C4-2B (cell line): ENCODE results near the gene TSPAN2.

Experiments
- H3K27ac ChIP-seq: fragments of 450-650 bp; 2 replicates; pipeline ENCODE4 v1.5.1; 2017
- CTCF ChIP-seq: fragments of 450-650 bp; conservative IDR thresholded peaks from 2 replicates; pipeline ENCODE4 v1.5.1; 2017; ENCODE audit warnings: mild to moderate bottlenecking
- ZFX ChIP-seq: fragments of 450-650 bp; IDR thresholded peaks from 2 replicates; pipeline ENCODE4 v1.6.1; 2017

Gene TSPAN2

GRCh38 chr1:115134850-115135480, 45.7 kb upstream of the TSPAN2 start:
- no peak for TF ChIP-seq ZFX
- no peak for TF ChIP-seq CTCF
- H3K27ac ChIP-seq, result no peak overlapping the region

GRCh38 chr1:115134231-115134630, 44.9 kb upstream of the TSPAN2 start:
- TF ChIP-seq CTCF (no peak), ZFX (no peak)

GRCh38 chr1:115133440-115133839, 44.1 kb upstream of the TSPAN2 start:
- no peak overlapping the region for H3K27ac ChIP-seq
- TF ChIP-seq CTCF (no peak), ZFX (no peak)

More at GRCh38 chr1:115134231-115134630, 44.9 kb upstream of the TSPAN2 start:
- H3K27ac ChIP-seq, result no peak overlapping the region

GRCh38 chr1:115130786-115131185, 41.5 kb upstream of the TSPAN2 start:
- TF ChIP-seq CTCF (no peak), ZFX (no peak)
- H3K27ac ChIP-seq, result no peak overlapping the region

- TF ChIP-seq ZFX (no peak), CTCF (no peak)
- H3K27ac ChIP-seq, result no peak overlapping the region
Observed at GRCh38 chr1:115129071-115129640, 39.9 kb upstream of the TSPAN2 start.

- TF ChIP-seq CTCF (no peak), ZFX (no peak)
- no peak overlapping the region for H3K27ac ChIP-seq
Observed at GRCh38 chr1:115127539-115127938, 38.2 kb upstream of the TSPAN2 start.

- no peak overlapping the region for H3K27ac ChIP-seq
- TF ChIP-seq ZFX (no peak), CTCF (no peak)
Observed at GRCh38 chr1:115126516-115126915, 37.2 kb upstream of the TSPAN2 start.
